GM21529 (cell line): ENCODE results near the gene PCDH9.
"Not testable (repeated sequence)": the region's sequence is repeated elsewhere in the genome, so short reads cannot be mapped to it uniquely, and the experiment has no call there.

Source experiments
- ATAC-seq: cut with Tn5 transposase; IDR thresholded peaks from one replicate; pipeline ENCODE4 v1.9.1; 2021; ENCODE audit not compliant: unreplicated experiment

Gene PCDH9

GRCh38 chr13:66794340-66795031, 435.6 kb downstream of the PCDH9 start:
- ATAC-seq = no peak

DNA sequence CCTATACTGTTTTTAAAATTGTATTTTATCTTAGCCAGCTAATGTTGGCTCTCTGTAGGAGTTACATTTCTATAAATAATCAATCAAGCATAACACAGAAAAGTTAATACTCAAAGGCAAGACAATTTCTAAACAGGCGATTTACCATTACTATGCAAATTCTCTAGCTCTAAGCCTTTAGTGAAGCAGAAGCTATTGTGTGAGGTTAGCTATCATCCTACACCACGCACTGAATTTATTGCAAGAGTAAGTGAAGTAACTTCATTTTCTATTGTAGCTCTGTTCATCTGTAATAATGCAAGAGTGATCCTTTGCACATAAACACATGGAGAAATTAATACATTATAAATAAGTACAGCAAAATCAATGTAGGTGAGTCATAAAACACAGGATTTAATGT, 439.3 kb downstream of the PCDH9 start:
- ATAC-seq = no peak

DNA sequence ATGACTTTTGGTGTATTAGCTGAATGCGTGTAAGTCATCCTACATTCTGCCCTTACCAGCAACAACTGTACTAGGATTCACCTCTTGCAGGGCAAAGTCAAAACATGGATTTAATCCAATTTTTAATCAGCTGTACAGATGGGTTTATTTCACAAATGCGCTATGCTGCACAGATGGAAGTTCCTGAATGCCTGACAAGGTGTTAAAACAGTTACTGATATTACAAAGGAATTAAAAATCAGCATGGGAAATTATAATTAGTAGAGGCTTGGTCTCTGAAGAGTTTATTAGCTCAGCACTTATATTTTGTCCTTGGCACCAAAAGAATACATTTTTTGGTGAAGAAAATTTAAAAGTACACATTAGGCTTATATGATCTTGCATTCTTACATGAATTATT, 448.9 kb downstream of the PCDH9 start:
- ATAC-seq = no peak

- no peak for ATAC-seq
Measured at GRCh38 chr13:66780814-66781213, 449.3 kb downstream of the PCDH9 start.

DNA sequence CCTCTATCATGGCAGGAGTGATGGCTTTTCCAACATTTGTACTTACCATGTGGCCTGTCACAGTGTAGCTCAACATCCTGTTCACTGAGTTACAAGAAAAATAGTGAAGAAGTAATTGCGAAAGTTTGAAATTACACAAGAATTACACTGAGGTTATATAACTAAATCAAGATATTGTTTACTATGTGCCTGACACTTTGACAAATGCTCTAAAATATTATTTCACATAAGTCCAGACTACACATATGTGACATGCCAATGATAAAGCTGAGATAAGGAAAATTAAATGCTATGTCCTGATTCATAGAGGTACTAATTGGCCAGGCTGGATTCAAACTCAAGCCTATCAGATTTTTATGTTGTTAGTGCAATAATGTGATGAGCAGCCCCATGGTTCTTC, 451.7 kb downstream of the PCDH9 start:
- ATAC-seq = no peak

DNA sequence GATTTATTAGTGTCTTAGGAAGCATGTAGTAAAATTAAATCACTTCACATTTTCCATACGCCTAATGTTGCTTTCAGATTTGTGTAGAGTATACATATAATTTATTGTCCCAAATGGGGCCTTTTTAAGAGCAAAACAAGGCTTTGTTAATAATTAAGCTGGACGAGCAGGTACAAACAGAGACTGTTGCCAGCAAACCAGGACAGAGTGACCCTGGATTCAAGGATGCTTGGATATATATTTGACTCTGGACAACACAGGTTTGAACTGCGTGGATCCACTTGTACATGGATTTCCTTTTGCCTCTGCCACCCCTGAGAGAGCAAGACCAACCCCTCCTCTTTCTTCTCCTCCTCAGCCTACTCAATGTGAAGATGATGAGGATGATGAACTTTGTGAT, 454.9 kb downstream of the PCDH9 start:
- ATAC-seq = no peak

DNA sequence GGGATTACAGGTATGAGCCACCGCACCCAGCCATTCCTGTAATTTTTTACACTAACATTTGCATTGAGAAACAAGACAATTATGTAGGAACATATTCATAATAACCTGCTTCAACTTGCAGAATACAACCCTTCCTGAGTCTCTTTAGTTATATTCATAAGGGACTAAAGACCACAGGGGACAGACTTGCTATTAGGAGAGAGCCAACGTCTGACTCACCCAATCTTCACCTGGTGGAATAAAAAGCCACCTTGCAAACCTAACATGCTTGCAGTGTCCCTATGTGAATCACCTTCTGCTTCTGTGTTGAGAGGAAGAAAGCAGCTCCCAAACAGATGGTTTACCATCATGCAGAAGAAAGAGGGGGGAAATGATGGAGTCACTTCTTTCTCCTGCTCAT, 456.1 kb downstream of the PCDH9 start:
- ATAC-seq = no peak

- ATAC-seq = no peak
Measured at GRCh38 chr13:66765559-66765958, 464.6 kb downstream of the PCDH9 start.

DNA sequence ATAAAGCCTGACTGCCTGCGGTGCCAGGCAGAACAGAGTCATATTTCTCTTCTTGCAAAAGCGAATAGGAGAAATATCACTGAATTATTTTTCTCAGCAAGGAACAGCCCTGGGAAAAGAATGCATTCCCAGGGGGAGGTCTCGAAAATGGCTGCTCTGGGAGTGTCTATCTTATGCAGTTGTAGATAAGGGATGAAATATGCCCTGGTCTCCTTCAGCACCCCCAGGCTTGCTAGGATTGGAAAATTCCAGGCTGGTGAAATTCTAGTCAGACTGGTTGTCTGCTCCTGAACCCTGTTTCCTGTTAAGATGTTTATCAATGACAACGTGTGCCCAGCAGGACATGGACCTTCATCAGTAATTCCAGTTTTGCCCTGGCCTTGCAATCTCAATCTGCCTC, 469.5 kb downstream of the PCDH9 start:
- ATAC-seq = not testable (repeated sequence)

- no peak for ATAC-seq
Measured at GRCh38 chr13:66759919-66760318, 470.2 kb downstream of the PCDH9 start.

GRCh38 chr13:66751691-66752090, 478.4 kb downstream of the PCDH9 start:
- ATAC-seq = no peak

DNA sequence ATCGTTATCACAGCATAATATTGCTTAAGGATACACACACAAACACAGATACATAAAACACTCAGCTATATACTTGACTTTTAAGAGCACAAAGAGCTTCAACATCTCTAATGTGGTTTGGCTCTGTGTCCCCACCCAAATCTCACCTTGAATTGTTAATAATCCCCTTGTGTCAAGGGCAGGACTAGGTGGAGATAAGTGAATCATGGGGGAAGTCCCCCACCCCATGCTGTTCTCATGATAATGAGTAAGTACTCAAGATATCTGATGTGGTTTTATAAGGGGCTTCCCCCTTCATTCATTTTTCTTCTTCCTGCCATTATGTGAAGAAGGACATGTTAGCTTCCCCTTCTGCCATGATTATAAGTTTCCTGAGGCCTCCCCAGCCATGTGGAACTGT, 481.4 kb downstream of the PCDH9 start:
- no peak for ATAC-seq

DNA sequence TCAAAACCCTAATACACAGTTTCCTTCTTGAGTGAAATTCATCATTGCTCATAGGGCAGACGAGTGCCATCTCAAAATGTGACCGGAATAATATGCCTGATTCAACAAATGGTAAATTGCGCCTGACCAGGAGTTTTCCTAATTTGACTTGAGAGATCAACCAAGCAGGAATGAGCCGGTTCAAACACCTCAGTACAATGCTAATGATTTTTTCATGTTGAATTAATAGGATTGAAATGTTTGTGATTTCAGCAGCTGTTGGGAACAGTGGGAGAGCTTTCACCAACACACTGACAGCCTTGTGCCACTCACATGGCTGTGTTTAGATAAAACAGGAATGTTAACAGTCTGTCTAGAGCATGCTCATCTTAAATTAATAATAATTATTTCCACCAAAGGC, 484.8 kb downstream of the PCDH9 start:
- no peak for ATAC-seq

- ATAC-seq = no peak
Measured at GRCh38 chr13:66723576-66723975, 506.6 kb downstream of the PCDH9 start.

GRCh38 chr13:66716538-66716937, 513.6 kb downstream of the PCDH9 start:
- ATAC-seq = no peak

- ATAC-seq = no peak
Measured at GRCh38 chr13:66714795-66715194, 515.3 kb downstream of the PCDH9 start.

DNA sequence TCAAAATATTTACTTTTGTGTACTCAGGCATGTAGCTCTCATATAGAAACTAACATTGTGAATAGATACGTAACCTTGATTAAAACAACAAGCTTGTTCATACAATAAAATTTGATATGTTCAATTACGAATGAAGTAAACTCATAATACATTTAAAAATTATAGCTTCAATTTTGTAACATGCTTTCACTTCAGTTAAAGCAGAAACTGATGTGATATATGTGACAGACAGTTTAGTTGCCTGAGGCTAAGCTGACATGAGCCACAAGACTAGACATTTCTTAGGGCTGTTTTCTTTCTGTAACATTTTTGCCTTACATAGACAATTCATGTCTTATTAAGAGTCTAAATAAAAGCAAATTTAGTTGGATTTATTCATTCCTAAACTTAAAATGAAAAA, 526.0 kb downstream of the PCDH9 start:
- no peak for ATAC-seq

GRCh38 chr13:66703597-66703996, 526.5 kb downstream of the PCDH9 start:
- ATAC-seq = no peak

- no peak for ATAC-seq
Measured at GRCh38 chr13:66700117-66700601, 530.0 kb downstream of the PCDH9 start.

GRCh38 chr13:66693656-66694055, 536.5 kb downstream of the PCDH9 start:
- no peak for ATAC-seq

DNA sequence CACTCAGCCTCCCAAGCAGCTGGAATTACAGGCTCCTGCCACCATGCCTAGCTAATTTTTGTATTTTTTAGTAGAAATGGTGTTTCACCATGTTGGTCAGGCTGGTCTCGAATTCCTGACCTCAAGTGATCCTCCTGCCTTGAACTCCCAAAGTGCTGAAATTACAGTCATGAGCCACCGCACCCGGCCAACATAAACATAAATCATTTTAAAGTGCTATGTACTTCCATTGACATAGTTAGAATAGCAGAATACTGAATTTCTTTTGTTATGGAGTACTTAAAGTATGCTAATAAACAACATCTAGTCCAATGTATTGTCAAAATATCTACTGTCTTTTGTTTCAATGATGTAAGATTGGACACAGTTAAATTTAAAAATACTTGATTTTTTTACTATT, 539.0 kb downstream of the PCDH9 start:
- ATAC-seq = no peak

- ATAC-seq = no peak
Measured at GRCh38 chr13:66689628-66690027, 540.5 kb downstream of the PCDH9 start.

- ATAC-seq = no peak
Measured at GRCh38 chr13:66689037-66689619, 541.0 kb downstream of the PCDH9 start.
